D721Med (cell line): ENCODE results near the gene PJA2.

Experiments used
- DNase-seq: peaks from one replicate; pipeline ENCODE4 v3.0.0; 2011; ENCODE audit warnings: low spot score; ENCODE audit not compliant: insufficient read length
- FAIRE-seq: peaks from 2 replicates; lab custom pipeline; 2011; peaks lifted over from hg19 to GRCh38; lab: Jason Lieb, UNC
- CTCF ChIP-seq: IDR thresholded peaks from 2 replicates; pipeline ENCODE4 v1.5.1; 2012; ENCODE audit warnings: mild to moderate bottlenecking, control low read depth; ENCODE audit not compliant: insufficient read depth; ENCODE audit errors: missing control alignments

PJA2 gene

GRCh38 chr5:109322694-109323093 lies 87.1 kb downstream of the PJA2 start:
- FAIRE-seq: no peak
- DNase-seq: no peak
- no peak for TF ChIP-seq CTCF

GRCh38 chr5:109319351-109319750 lies 90.4 kb downstream of the PJA2 start:
- FAIRE-seq (no peak), DNase-seq (no peak)
- TF ChIP-seq CTCF: no peak

GRCh38 chr5:109318455-109319108 lies 91.2 kb downstream of the PJA2 start:
- no peak for FAIRE-seq
- DNase-seq: no peak
- TF ChIP-seq CTCF: no peak

- no peak for TF ChIP-seq CTCF
- DNase-seq (no peak), FAIRE-seq (no peak)
Measured at GRCh38 chr5:109316634-109317033, 93.1 kb downstream of the PJA2 start.

GRCh38 chr5:109315245-109315644 lies 94.5 kb downstream of the PJA2 start:
- DNase-seq: no peak
- no peak for FAIRE-seq
- no peak for TF ChIP-seq CTCF

GRCh38 chr5:109313127-109313526 lies 96.6 kb downstream of the PJA2 start:
- no peak for FAIRE-seq
- TF ChIP-seq CTCF: no peak
- DNase-seq: no peak

GRCh38 chr5:109312695-109313094 lies 97.1 kb downstream of the PJA2 start:
- FAIRE-seq (no peak), DNase-seq (no peak)
- TF ChIP-seq CTCF: no peak
